Measurements from ENCODE around the gene KRT33A.
"Not testable (repeated sequence)": the region's sequence is repeated elsewhere in the genome, so short reads cannot be mapped to it uniquely, and the experiment has no call there.

The KRT33A gene

DNA sequence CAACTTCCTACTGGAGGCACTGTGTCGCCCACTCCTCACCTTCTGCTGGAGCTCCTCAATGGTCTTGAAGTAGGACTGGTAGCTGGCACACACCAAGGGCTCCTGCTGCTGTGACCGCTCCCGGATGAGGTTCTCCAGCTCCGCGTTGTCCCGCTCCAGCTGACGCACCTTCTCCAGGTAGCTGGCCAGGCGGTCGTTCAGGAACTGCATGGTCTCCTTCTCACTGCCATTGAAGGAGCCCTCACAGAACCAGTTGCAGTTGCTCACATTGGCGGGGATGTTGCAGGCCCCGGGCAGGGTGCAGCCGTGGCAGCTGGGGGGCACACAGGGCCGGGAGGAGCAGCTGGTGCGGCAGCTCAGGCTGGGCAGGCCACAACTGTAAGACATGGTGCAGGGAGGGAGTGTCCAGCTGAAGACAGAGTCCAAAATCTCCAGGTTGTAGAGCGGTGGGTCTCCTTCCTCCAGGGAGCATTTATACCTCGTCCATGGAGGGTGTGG lies at the start of gene KRT33A:
TSS of gene KRT33A (minus strand) at position 448 of the 498 bp plus-strand sequence. CDS start at position 387, 61 bp downstream.
- not testable (repeated sequence) for DNase-seq (ENCODE audit: low read depth)

DNA sequence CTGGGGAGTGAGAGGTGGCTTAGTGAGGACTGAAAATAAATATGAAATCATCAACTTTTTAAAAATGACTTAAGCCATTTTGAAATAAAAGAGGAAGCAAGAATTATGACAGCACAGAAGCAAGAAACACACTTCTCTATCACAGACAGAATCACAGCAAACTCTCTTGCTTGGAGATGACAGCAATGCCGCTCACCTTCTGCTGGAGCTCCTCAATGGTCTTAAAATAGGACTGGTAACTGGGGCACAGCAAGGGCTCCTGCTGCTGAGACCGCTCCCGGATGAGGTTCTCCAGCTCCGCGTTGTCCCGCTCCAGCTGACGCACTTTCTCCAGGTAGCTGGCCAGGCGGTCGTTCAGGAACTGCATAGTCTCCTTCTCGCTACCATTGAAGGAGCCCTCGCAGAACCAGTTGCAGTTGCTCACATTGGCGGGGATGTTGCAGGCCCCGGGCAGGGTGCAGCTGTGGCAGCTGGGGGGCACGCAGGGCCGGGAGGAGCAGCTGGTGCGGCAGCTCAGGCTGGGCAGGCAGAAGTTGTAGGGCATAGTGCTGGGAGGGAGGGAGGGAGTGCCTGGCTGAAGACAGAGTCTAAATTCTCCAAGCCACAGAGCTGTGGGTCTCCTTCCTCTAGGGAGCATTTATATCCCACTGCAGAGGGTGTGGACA lies 46.5 kb upstream of the KRT33A start, which contains the start of gene KRT31:
TSS of gene KRT31 (minus strand) at position 613 of the 665 bp plus-strand sequence. CDS start at position 544, 69 bp downstream.
- DNase-seq (ENCODE audit: low read depth) = no peak

GRCh38 chr17:41396340-41396739 lies 45.7 kb upstream of the KRT33A start:
- DNase-seq (ENCODE audit: low read depth) = no peak

DNA sequence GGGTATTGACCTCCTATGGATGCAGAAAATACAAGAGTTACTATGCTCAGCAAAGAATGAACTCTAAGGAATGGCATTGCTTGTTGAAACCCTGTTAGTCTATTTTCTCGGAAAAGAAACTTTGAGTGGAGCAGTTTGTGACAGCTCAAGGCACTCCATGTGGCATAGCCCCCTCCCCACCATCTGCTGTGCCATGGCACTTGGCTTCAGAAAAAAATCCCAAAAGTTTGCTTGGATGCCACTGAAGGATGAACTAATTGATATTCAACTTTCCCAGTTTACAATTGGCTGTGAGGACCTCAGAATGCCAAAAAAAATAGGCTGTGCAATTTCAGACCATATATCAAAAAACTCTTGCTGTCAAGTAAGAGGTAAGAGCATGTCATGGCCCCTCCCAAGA lies 45.0 kb upstream of the KRT33A start:
- DNase-seq (ENCODE audit: low read depth) = no peak

GRCh38 chr17:41395044-41395443 lies 44.4 kb upstream of the KRT33A start:
- DNase-seq (ENCODE audit: low read depth) = not testable (repeated sequence)

- DNase-seq (ENCODE audit: low read depth) = no peak
These were observed 43.8 kb upstream of the KRT33A start for GRCh38 chr17:41394254-41394996.

GRCh38 chr17:41393826-41394225 lies 43.2 kb upstream of the KRT33A start:
- DNase-seq (ENCODE audit: low read depth) = no peak

DNA sequence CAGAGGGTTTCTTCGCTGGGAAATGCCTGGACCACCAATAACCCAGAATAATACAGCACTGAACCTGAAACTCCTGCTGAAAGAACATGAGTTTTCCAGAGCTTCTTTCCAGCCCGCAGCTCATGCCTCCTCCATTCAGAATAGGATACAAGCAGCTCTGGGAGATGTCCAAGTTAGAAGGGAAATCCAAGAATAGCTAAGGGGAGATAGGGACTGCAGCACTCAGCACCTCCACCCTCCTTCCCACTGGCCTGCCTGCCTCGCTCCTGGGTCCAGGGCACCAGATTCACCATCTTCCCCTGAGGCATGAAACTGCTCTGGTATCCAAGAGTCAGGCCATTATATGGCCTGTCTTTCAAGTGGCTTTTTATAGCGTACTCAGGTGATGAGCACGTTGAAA lies 42.7 kb upstream of the KRT33A start:
- DNase-seq (ENCODE audit: low read depth) = no peak

GRCh38 chr17:41392278-41392677 lies 41.6 kb upstream of the KRT33A start:
- DNase-seq (ENCODE audit: low read depth) = no peak

DNA sequence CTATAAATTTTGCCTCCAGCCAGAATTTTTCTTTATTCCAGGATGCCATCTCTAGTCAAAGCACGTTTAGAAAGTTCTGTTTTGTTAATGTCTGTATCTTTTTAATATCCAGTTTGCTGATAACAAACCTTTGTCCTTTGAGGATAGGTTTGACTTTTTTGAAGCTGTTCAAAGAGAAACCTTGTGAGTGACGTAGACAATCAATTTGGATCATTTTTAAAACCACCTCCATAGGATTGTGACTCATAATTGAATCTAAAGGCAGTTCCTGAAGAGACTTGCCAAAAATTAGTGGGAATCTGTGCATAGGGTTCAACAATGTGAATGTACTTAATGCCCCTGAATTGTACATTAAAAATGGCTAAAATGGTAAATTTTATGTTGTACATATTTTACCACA lies 40.9 kb upstream of the KRT33A start:
- DNase-seq (ENCODE audit: low read depth) = no peak

DNA sequence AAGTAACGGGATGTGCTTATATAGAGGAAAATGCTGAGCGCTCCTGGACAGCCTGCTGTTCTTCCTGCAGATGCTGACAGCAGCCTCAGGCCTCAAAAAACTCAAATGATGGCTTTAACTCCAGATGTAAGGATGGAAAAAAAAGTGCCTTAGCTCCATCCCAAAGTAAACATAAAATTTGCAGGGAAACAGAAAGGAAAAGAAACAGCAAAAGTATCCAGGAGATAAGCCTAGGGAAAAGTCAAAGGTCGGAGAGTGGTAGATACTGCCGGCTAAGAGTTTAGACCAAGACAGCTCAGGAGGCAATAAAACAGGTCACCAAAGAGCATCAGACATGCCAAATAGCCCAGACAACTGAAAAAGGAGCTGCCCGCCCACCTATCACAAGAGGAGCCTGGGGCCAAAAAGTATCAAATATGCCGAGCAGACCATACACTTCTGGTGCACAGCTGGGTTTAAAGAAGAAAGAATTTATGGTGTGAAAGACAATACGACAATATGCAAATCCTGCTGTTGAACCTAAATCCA lies 39.8 kb upstream of the KRT33A start:
- no peak for DNase-seq (ENCODE audit: low read depth)

DNA sequence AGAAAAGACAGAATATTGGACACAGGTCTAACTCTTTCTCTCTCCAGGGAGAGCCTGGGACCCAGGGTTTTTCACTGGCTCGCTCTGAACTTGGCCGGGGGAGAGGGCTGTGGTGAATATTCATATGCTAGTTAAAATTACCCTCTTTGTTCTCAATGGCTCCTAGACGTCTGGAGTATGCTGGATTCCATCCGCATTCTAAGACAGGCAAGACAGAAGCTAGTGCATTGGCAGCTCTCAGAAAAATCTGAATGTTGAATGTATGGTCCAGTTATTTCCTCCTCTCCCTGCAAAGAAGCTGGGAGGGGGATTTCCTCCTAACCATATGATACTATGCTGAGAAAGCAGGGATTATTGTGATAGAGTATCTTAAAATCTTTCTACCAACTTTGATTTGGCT lies 37.0 kb upstream of the KRT33A start:
- no peak for DNase-seq (ENCODE audit: low read depth)

DNA sequence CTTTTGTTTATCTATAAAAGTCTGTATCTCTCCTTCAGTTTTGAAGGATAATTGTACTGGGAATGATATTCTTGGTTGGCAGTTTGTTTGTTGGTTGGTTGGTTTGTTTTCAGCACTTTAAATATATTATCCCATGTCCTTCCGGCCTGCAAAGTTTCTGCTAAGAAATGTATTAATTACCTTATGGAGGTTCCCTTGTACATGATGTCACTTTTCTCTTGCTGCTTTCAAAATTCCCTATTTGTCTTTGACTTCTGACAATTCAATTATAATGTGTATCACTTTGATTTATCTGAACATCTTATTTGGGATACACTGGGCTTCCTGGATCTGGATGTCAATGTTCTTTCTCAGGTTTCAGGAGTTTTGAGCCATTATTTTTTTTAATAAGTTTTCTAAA lies 35.6 kb upstream of the KRT33A start:
- no peak for DNase-seq (ENCODE audit: low read depth)

DNA sequence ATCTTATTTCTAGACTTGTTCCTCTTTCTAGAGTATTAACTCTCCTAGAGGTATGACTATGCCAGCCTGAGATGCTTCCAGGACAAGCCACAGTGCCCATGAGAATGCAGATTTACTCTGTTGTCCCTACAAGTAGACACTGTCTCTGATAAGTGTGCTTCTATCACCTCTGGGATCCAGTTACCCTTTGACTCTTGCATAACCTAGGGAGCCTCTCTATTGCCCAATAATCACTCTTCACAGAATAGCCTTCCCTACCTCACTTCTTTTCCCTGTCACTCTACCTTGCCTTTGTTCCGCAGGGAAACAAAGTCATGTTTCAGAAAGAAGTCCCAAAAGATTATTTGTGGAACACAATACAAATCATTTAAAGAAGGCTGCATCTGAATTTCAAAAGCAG lies 33.1 kb upstream of the KRT33A start:
- DNase-seq (ENCODE audit: low read depth) = no peak

- DNase-seq (ENCODE audit: low read depth) = no peak
These were observed 31.8 kb upstream of the KRT33A start for GRCh38 chr17:41382394-41382793.

GRCh38 chr17:41381943-41382342 lies 31.3 kb upstream of the KRT33A start, which contains the start of gene KRT34:
KRT34 (minus strand) TSS chr17:41382306; CDS start chr17:41382246, 60 bp downstream.
- not testable (repeated sequence) for DNase-seq (ENCODE audit: low read depth)

DNA sequence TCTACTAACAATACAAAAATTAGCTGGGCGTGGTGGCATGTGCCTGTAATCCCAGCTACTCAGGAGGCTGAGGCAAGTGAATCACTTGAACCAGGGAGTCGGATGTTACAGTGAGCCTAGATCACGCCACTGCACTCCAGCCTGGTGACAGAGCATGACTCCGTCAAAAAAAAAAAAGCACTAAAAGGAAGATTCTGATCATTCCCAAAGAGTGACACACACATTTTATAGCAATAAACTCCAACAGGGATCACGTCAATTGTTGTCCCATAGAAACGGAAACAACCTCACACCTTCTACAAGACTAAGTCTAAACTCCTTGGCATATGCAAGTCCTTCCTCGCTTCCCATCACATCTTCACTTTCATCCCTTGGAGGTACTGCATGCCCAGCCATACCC lies 29.5 kb upstream of the KRT33A start:
- DNase-seq (ENCODE audit: low read depth) = peak; percentile 89

- no peak for DNase-seq (ENCODE audit: low read depth)
These were observed 26.9 kb upstream of the KRT33A start for GRCh38 chr17:41377546-41377945.

GRCh38 chr17:41369713-41370112 lies 19.1 kb upstream of the KRT33A start, which contains the start of gene KRT33B:
KRT33B (minus strand) TSS chr17:41369813; CDS start chr17:41369750, 63 bp downstream.
- DNase-seq (ENCODE audit: low read depth) = no peak

GRCh38 chr17:41369023-41369422 lies 18.4 kb upstream of the KRT33A start:
- DNase-seq (ENCODE audit: low read depth) = no peak

- DNase-seq (ENCODE audit: low read depth) = peak; percentile 78
These were observed 16.9 kb upstream of the KRT33A start for GRCh38 chr17:41367426-41368075.

DNA sequence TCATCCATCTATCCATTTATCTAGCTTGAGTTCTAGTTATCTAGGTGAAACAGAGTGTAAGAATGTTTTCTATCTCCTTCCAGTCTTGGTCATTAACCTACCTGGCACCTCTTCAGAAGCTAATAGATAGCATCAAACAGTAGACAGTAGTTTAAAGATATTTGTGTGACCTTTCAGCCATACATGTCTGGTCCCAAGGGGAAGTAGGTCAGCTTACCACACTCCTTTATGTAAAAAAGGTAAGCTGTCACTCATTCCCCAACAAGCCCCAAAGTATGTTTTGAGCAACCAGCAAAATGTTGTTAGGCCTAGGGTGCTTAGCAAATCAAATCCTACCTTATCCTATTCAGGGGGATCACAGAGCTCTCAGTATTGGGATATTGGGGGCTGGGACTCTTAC lies 15.4 kb upstream of the KRT33A start:
- DNase-seq (ENCODE audit: low read depth) = no peak

All from HS-5 (cell line).